Medulla oblongata (tissue), 1 donor: Measurements from ENCODE around the gene ILF2.
"Not testable (repeated sequence)": the region's sequence is repeated elsewhere in the genome, so short reads cannot be mapped to it uniquely, and the experiment has no call there.

Experiments used
- DNase-seq: peaks from one replicate; pipeline ENCODE4 v3.0.0-alpha.2; 2015; ENCODE audit errors: extremely low spot score

The ILF2 gene

GRCh38 chr1:153679337-153680119 lies 8.7 kb upstream of the ILF2 start:
- DNase-seq = no peak

DNA sequence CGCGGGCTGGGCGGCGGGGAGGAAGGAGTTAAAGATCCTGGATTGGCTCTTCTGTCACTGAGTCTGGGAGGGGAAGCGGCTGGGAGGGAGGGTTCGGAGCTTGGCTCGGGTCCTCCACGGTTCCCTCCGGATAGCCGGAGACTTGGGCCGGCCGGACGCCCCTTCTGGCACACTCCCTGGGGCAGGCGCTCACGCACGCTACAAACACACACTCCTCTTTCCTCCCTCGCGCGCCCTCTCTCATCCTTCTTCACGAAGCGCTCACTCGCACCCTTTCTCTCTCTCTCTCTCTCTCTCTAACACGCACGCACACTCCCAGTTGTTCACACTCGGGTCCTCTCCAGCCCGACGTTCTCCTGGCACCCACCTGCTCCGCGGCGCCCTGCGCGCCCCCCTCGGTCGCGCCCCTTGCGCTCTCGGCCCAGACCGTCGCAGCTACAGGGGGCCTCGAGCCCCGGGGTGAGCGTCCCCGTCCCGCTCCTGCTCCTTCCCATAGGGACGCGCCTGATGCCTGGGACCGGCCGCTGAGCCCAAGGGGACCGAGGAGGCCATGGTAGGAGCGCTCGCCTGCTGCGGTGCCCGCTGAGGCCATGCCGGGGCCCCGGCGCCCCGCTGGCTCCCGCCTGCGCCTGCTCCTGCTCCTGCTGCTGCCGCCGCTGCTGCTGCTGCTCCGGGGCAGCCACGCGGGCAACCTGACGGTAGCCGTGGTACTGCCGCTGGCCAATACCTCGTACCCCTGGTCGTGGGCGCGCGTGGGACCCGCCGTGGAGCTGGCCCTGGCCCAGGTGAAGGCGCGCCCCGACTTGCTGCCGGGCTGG lies 7.9 kb upstream of the ILF2 start, which contains the start of gene NPR1:
Gene NPR1, plus strand, starts transcription at position 170 of the 818 bp plus-strand sequence. Its CDS starts 421 bp downstream, at position 591.
- DNase-seq = no peak

DNA sequence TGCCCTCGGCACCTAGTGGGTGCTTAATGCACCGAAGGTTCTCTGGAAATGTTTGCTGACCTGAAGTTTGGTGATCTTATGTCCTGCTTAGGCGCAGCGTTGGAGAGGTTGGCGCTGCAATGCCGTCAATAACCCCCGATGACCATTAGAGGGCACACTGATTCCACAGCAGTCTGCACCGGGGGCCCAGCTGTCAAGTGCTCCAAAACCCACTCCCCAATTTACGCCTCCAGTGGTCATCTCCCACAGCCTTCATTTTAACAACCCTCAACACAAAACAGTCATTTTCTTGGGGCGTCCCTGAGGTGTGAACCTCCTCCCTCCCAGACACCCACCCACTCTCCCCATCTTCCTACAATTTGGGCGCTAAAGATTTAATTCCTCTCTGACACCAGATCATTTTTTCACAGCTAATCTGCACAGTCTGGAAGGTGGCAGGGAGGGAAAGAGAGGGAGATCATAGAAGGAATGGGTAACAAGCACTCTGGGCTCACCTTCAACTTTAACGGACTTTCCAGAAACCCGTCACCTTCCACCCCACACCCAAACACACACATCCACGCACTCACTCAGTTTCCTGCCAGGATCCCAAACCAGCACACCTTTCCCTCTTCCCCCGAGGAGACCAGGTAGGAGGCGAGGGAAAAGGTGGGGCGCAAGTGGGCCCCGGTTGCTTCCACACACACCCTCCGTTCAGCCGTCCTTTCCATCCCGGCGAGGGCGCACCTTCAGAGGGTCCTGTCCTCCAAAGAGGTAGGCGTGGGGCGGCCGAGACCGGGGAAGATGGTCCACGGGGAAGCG lies 7.1 kb upstream of the ILF2 start:
- DNase-seq = peak; percentile 59

- no peak for DNase-seq
Measured at GRCh38 chr1:153673511-153673910, 2.7 kb upstream of the ILF2 start.

DNA sequence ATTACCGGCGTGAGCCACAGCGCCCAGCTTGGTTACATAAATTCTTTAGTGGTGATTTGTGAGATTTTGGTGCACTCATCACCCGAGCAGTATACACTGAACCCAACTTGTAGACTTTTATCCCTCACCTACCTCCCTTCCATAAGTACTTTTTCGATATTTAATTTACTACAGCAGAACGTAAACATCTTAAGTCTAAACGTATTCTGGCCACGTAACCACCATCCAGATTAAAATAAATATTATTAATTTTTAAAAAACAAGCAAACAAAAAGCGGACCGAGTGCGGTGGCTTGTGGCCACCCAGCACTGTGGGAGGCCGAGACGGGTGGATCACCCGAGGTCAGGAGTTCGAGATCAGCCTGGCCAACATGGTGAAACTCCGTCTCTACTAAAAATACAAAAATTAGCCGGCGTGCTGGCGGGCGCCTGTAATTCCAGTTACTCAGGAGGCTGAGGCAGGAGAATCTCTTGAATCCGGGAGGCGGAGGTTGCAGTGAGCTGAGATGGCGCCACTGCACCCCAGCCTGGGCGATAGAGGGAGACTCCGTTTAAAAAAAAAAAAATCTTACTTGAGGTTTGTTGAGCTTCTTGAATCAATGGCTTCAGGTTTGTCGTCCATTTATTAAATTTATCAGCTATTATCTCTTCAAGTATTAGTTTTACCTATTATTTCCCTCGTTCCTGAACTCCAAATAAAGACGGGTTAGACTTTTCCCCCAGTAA lies 998 bp upstream of the ILF2 start:
- DNase-seq = not testable (repeated sequence)

GRCh38 chr1:153670257-153670858 lies 435 bp downstream of the ILF2 start:
- no peak for DNase-seq

GRCh38 chr1:153669606-153670005 lies 1.2 kb downstream of the ILF2 start:
- DNase-seq = no peak

DNA sequence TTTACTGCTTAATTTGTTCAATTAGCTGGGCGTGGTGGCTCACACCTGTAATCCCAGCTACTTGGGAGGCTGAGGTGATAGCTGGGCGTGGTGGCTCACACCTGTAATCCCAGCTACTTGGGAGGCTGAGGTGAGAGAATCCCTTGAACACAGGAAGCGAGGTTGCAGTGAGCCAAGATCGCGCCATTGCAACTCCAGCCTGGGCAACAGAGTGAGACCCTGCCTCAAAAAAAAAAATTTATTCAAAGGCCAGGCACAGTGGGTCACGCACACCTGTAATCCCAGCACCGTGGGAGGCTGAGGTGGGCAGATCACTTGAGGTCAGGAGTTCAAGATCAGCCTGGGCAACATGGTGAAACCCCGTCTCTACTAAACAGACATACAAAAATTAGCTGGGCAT lies 2.1 kb downstream of the ILF2 start:
- not testable (repeated sequence) for DNase-seq

GRCh38 chr1:153667439-153667838 lies 3.4 kb downstream of the ILF2 start:
- DNase-seq = no peak

DNA sequence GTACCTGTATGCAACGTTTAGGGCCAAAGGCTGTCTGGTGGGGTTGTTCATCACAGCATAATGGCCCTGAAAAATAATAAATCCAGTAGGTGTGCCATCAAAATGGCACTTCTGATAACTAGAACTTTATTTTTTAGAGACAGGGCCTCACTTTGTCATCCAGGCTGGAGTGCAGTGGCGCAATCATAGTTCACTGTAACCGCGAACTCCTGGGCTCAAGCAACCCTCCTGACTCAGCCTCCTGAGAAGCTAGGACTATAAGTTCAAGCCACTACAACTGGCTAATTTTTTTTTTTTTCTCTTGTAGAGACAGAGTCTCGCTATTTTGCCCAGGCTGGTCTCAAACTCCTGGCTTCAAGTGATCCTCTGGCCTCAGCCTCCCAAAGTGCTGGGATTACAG lies 7.6 kb downstream of the ILF2 start:
- no peak for DNase-seq

DNA sequence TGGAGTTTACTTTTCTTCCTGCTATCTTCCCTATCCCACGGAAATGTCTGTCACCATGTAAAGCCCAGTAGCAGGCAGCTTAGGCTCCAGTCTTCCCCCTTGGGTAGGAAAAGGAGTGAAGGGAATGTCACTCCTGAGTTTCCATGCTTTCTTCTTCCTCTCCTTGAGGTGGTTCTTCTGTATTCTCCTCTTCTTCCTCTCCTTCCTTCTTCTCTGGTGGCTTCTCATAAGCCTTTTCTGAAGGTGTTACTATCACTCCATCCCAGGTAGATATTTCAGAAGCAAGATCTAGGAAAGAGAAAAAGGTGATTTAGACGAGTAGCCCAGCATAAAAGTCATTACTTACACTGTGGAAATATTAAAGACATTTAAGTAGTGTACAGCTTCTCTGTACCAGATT lies 8.5 kb downstream of the ILF2 start:
- no peak for DNase-seq

DNA sequence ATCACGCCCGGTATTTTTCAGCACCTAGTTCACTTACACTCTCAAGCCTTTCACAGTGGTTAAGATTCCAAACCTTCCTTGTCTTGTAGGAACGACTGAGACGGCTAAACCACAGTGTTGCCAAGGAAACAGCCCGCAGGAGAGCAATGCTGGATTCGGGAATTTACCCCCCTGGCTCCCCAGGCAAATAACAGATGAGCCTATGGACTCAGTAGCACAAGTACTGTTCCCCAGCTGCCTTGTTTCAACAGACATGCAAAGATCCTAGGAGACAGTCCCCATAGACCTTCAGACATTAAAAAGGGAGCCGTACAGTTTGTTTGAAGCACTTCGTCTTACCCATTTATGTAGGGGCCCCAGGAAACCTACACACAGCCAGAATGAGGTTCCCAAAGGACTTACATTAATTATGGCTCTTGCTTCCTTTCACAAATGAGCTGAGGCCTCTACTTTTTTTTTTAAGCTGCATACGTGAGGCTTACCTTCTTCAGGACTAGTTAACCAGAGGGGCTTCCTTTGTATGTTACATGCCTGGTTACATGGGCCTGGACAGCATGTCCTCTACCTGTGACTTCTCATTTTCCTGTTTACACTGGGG lies 9.6 kb downstream of the ILF2 start:
- no peak for DNase-seq

- DNase-seq = no peak
Measured at GRCh38 chr1:153659656-153660055, 11.1 kb downstream of the ILF2 start.

DNA sequence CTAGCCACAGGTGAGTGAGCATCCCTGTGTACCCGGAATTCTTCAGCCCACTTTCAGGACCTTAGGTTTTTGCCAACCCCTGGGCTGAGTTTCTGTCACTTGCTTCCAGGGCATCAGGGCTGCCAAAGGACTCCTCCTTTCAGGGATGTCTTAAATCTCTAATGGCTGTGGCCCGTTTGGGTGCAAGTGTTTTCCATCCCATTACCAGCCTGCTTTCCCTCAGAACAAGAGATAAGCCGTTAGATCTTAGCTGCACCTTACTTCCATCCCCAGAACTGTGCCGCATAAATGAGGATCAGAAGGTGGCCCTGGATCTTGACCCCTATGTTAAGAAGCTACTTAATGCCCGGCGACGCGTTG lies 11.6 kb downstream of the ILF2 start:
- no peak for DNase-seq

DNA sequence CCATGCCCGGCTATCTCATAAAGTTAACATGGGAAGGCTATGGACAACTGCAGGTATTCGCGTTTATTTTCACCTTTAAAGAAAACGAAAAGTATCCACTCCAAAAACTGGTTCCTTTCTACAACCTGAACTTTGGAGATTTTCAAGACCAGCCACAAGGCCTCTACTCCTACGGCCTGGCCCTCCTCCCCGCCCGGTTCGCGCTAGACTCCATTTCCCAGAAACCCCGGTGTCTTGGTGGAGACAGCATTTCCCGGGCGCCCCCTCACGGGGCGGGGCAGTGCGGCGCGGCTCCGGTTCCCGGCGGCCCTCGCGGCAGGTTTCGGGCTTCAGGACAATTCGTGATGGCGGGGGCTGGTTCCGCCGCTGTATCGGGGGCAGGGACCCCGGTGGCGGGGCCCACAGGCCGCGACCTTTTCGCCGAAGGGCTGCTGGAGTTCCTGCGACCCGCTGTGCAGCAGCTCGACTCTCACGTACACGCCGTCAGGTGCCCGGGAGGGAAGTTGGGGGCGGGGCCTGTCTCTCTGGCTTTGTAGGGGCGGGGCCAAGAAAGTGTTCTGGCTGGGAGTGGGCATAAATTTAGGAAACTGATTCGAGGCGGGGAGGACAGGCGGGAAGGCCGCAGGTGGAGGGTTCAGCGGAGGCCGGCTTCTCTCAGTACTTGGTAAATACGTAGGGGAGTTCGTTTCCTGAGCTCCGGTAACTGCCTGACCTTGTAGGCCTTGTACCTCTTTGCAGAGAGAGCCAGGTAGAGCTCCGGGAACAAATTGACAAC lies 12.2 kb downstream of the ILF2 start, which contains the start of gene SNAPIN:
Gene SNAPIN, plus strand, starts transcription at position 304 of the 775 bp plus-strand sequence. Its CDS starts 41 bp downstream, at position 345.
- peak; percentile 93 for DNase-seq

- DNase-seq = no peak
Measured at GRCh38 chr1:153655333-153655732, 15.5 kb downstream of the ILF2 start.

GRCh38 chr1:153652805-153653500 lies 17.8 kb downstream of the ILF2 start:
- no peak for DNase-seq

GRCh38 chr1:153651771-153652170 lies 19.0 kb downstream of the ILF2 start:
- DNase-seq = no peak

DNA sequence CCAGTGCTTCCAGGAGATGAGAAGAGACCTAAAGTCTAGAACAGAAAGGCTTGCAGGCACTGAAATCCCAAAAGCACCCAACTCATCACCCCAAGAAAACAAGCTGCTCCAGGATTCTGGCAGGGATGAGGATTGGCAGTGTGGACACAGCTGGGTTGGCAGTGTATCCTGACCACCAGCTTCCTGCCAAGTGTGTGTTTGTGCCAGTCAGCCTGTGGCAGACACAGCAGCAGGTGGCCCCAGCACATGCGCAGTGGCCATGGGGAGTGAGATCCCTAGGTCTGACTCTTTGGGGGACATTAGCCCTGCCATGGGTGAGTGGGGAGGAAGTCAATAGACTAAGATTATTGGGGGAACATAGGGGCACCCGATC lies 20.9 kb downstream of the ILF2 start:
- DNase-seq = peak; percentile 85
